ENCODE data around the gene ACADM. TPM values are rescaled to one million over a fixed set of nuclear protein-coding genes. Genes with fewer than 3 reads are reported as not detected.
A peak's percentile ranks its signal among the peaks of the same experiment; 100 is the strongest.

The ACADM gene
- total and polyA plus RNA-seq, 2 of the 13 experiments (the other 11 are each of a cell fraction or from before 2014, with no cell fraction given): 43.7 to 92.2 TPM

- TF ChIP-seq PHB2 (IDR thresholded peaks at IDR 0.05; ENCODE audit: partially characterized antibody) (no peak), FOXO4 (CRISPR knock-in tag; conservative IDR thresholded peaks at IDR 0.05) (no peak), SMARCC2 (IDR thresholded peaks at IDR 0.05) (no peak), STAT5B (CRISPR knock-in tag; IDR thresholded peaks at IDR 0.05) (no peak), SIN3A (IDR thresholded peaks at IDR 0.05; ENCODE audit: borderline replicate concordance, low read depth, low read length) (peak; percentile 84), ZNF513 (CRISPR knock-in tag; conservative IDR thresholded peaks at IDR 0.05) (no peak), CBX2 (IDR thresholded peaks at IDR 0.05; ENCODE audit: low read depth, low read length) (no peak), CBX2 (CRISPR knock-in tag; IDR thresholded peaks at IDR 0.05; ENCODE audit: low read depth) (no peak), ZNF879 (CRISPR knock-in tag; IDR thresholded peaks at IDR 0.05) (no peak), AGO2 (optimal IDR thresholded peaks at IDR 0.05; ENCODE audit: low read depth, low read length) (no peak), ZNF569 (CRISPR knock-in tag; IDR thresholded peaks at IDR 0.05; ENCODE audit: borderline replicate concordance) (no peak), MIER2 (CRISPR knock-in tag; IDR thresholded peaks at IDR 0.05) (no peak), ZNF660 (CRISPR knock-in tag; IDR thresholded peaks at IDR 0.05; ENCODE audit: borderline replicate concordance, low read depth) (no peak), TFDP2 (CRISPR knock-in tag; IDR thresholded peaks at IDR 0.05) (0 out of 2 replicates have a peak, but pooled peaks have one; percentile 10), MLX (CRISPR knock-in tag; IDR thresholded peaks at IDR 0.05) (no peak), NFAT5 (CRISPR knock-in tag; IDR thresholded peaks at IDR 0.05) (no peak), ZEB1 (IDR thresholded peaks at IDR 0.05; ENCODE audit: insufficient replicate concordance, low read depth) (no peak), ZNF101 (CRISPR knock-in tag; IDR thresholded peaks at IDR 0.05; ENCODE audit: borderline replicate concordance, low read depth) (no peak), SP1 (IDR thresholded peaks at IDR 0.05) (no peak), SP1 (CRISPR knock-in tag; IDR thresholded peaks at IDR 0.05) (peak; percentile 6; the same call in 1 of the 2 replicates)
These were observed 61.7 kb downstream of the ACADM start, which contains the start of gene RABGGTB (continued) for GRCh38 chr1:75785983-75786853.
